Fibroblast of lung (primary cell): ENCODE data around the gene RBPJL.

Experiments used
- CTCF ChIP-seq, 2 donors: IDR thresholded peaks in 1 of 2; conservative IDR thresholded peaks in 1 of 2; 1 replicate in 1 of 2; 2 replicates in 1 of 2; pipeline ENCODE4 v1.5.1; 2011 to 2012; ENCODE audit warnings: low read length in 2 of 2, control low read depth in 1 of 2, inconsistent platforms in 1 of 2, low read depth in 1 of 2, mild to moderate bottlenecking in 1 of 2
- EZH2 ChIP-seq: IDR thresholded peaks from 2 replicates; pipeline ENCODE4 v1.5.1; 2012; ENCODE audit warnings: low read length, control low read depth, mild to moderate bottlenecking; ENCODE audit errors: missing control alignments

- peak; percentile 11 to 51 for TF ChIP-seq CTCF (conservative IDR thresholded peaks at IDR 0.05 in 1 of 2, IDR thresholded peaks at IDR 0.05 in 1 of 2; ENCODE audit: low read depth in 1 of 2, low read length in 2 of 2)
- TF ChIP-seq EZH2 = no peak
Measured at GRCh38 chr20:45300961-45301360, 5.7 kb upstream of the RBPJL start.
